ENCODE results near the gene GNG4.

Gene GNG4

DNA sequence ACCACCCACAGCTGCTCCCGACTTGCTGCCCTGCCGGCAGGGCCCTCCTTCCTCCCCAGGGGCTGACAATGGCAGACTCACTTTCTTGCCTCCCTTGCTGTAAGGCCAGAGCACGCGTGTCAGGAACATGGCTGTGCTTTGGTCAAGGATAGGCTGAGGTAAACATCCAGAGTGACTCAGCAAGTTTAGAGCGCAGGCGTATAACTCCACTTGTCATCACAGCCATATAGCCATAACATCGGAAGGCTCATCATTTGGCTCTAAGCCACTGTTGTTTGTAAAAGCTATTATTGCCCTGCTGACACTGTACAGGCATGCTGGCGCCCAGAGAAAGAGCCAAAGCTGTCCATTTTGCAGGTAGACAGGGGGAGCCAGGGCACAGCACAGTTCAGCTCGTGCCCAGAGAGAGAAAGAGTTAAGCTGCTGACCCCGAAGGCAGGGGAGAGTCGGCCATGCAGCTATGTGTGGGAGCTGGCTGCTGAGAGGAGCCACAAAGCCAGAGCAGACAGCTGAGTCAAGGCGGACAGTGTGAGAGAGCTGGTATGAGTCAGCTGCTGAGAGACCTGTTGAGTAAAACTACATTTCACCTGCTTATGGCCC is 60.6 kb downstream of the GNG4 start:
- TF ChIP-seq, protein P1, sequence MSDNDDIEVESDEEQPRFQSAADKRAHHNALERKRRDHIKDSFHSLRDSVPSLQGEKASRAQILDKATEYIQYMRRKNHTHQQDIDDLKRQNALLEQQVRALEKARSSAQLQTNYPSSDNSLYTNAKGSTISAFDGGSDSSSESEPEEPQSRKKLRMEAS (IDR thresholded peaks at IDR 0.05; ENCODE audit: low read depth, low read length) = no peak
- TF ChIP-seq MYC (IDR thresholded peaks at IDR 0.05; ENCODE audit: low read depth, low read length) = no peak
- TF ChIP-seq POLR2A (IDR thresholded peaks at IDR 0.05; ENCODE audit: extremely low read depth, insufficient read length) = no peak
- TF ChIP-seq, protein P2, sequence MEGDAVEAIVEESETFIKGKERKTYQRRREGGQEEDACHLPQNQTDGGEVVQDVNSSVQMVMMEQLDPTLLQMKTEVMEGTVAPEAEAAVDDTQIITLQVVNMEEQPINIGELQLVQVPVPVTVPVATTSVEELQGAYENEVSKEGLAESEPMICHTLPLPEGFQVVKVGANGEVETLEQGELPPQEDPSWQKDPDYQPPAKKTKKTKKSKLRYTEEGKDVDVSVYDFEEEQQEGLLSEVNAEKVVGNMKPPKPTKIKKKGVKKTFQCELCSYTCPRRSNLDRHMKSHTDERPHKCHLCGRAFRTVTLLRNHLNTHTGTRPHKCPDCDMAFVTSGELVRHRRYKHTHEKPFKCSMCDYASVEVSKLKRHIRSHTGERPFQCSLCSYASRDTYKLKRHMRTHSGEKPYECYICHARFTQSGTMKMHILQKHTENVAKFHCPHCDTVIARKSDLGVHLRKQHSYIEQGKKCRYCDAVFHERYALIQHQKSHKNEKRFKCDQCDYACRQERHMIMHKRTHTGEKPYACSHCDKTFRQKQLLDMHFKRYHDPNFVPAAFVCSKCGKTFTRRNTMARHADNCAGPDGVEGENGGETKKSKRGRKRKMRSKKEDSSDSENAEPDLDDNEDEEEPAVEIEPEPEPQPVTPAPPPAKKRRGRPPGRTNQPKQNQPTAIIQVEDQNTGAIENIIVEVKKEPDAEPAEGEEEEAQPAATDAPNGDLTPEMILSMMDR (IDR thresholded peaks at IDR 0.05; ENCODE audit: low read depth, low read length) = no peak
- peak overlapping the region; percentile 14 for H3K4me3 ChIP-seq (ENCODE audit: low read depth, low read length)
- peak; percentile 86 for DNase-seq (ENCODE audit: low read depth)

DNA sequence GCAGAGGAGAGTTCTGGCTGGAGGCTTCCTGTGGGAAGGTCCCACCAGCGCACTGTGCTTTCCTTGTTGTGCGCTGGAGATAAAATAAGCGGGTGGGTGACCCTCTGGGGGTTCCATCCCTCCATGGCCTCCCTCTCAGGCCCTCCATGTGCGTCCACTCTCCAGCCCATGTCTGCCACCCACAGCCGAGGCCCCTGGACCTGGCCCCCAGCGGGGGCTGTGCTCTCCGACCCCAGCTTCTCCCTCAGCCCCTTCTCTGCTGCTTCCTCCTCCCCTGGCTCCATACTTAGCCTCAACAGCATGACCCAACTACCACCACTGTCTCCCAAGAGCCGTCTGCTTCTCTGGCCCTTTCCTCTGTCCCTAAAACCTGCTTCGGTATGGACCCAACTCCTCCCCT is 61.4 kb downstream of the GNG4 start:
- TF ChIP-seq MYC (IDR thresholded peaks at IDR 0.05; ENCODE audit: low read depth, low read length) = no peak
- TF ChIP-seq POLR2A (IDR thresholded peaks at IDR 0.05; ENCODE audit: extremely low read depth, insufficient read length) = no peak
- TF ChIP-seq, protein P2 (IDR thresholded peaks at IDR 0.05; ENCODE audit: low read depth, low read length) = no peak
- TF ChIP-seq, protein P1 (IDR thresholded peaks at IDR 0.05; ENCODE audit: low read depth, low read length) = no peak
- no peak for DNase-seq (ENCODE audit: low read depth)

DNA sequence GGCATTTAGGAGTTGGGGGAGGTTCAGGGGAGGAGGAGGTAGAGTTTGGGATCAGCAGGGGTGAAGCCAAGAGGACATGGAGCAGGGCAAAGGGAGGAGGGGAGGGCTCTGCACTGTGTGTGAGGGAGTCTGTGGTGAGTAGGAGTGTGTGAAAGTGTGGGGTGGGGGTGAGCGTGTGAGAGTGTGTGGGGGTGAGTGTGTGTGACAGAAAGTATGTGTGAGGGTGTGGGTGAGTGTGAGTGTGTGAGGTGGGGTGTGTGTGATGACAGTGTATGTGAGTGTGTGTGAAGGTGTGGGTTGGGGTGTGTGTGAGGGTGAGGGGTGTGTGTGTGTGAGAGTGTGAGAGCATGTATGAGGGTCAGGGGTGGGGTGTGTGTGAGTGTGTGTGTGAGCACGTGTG is 62.6 kb downstream of the GNG4 start:
- TF ChIP-seq, protein P1 (IDR thresholded peaks at IDR 0.05; ENCODE audit: low read depth, low read length) = no peak
- no peak for TF ChIP-seq MYC (IDR thresholded peaks at IDR 0.05; ENCODE audit: low read depth, low read length)
- no peak for TF ChIP-seq POLR2A (IDR thresholded peaks at IDR 0.05; ENCODE audit: extremely low read depth, insufficient read length)
- TF ChIP-seq, protein P2 (IDR thresholded peaks at IDR 0.05; ENCODE audit: low read depth, low read length) = no peak
- no peak for DNase-seq (ENCODE audit: low read depth)
- H3K4me3 ChIP-seq (ENCODE audit: low read depth, low read length) = no peak overlapping the region

More for the DNA sequence above, 61.4 kb downstream of the GNG4 start:
- H3K4me3 ChIP-seq (ENCODE audit: low read depth, low read length) = no peak overlapping the region

DNA sequence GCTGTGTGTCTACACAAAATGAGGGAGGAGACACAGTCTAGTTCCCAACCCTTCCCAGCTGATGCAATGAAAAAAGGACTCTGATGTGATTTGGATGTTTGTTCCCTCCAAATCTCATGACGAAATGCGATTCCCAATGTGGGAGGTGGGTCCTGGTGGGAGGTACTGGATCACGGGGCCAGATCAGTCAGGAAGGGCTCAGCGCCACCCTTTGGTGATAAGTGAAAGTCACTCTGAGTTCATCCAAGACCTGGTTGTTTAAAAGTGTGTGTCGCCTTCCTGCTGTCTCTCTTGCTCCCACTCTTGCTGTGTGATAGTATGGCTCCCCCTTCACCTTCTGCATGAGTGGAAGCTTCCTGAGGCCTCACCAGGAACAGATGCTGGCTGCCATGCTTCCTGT is 63.2 kb downstream of the GNG4 start:
- no peak for TF ChIP-seq MYC (IDR thresholded peaks at IDR 0.05; ENCODE audit: low read depth, low read length)
- no peak overlapping the region for H3K4me3 ChIP-seq (ENCODE audit: low read depth, low read length)
- DNase-seq (ENCODE audit: low read depth) = no peak

DNA sequence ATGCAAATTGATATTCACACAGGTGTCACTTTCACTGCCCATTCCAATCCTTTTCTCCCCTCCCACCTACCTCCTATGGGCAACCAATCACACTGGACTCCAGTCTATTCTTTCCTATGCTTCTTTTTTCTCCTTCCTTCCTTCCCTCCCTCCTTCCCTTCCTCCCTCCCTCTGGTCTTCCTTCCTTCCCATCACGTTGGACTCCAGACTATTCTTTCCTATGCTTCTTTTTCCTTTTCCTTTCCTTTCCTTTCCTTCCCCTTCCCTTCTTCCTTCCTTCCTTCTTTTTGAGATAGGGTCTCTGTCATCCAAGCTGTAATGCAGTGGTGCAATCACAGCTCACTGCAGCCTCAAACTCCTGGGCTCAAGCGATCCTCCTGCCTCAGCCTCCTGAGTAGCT is 64.6 kb downstream of the GNG4 start:
- DNase-seq (ENCODE audit: low read depth) = no peak
- no peak overlapping the region for H3K4me3 ChIP-seq (ENCODE audit: low read depth, low read length)
- TF ChIP-seq, protein P1 (IDR thresholded peaks at IDR 0.05; ENCODE audit: low read depth, low read length) = no peak
- no peak for TF ChIP-seq POLR2A (IDR thresholded peaks at IDR 0.05; ENCODE audit: extremely low read depth, insufficient read length)
- TF ChIP-seq, protein P2 (IDR thresholded peaks at IDR 0.05; ENCODE audit: low read depth, low read length) = no peak
- TF ChIP-seq MYC (IDR thresholded peaks at IDR 0.05; ENCODE audit: low read depth, low read length) = no peak

DNA sequence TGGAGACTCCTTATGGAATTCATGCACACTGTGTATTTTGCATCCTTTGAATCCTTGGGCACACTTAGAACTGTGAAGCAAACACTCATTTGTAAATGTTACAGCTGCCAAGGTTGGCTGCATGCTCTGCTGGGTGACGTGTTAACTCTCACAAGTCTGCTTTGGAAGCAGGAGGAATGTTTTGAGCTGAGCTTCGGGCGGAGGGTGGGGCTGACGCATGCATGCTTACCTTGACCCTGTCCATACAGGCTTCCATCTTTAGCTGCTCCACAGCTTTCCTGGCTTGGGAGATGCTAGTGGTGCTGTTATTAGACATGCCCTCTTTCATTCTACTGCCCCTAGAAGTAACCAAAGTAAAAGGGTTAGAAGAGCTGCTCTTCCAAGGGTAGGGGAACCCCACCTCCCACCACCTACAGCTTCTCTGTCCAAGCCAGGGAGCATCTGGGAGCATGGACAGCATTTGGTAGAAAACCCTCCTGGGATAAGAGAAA is 66.0 kb downstream of the GNG4 start:
- no peak overlapping the region for H3K4me3 ChIP-seq (ENCODE audit: low read depth, low read length)
- no peak for TF ChIP-seq POLR2A (IDR thresholded peaks at IDR 0.05; ENCODE audit: extremely low read depth, insufficient read length)
- TF ChIP-seq, protein P2 (IDR thresholded peaks at IDR 0.05; ENCODE audit: low read depth, low read length) = no peak
- TF ChIP-seq, protein P1 (IDR thresholded peaks at IDR 0.05; ENCODE audit: low read depth, low read length) = no peak
- TF ChIP-seq MYC (IDR thresholded peaks at IDR 0.05; ENCODE audit: low read depth, low read length) = no peak
- no peak for DNase-seq (ENCODE audit: low read depth)
